H9 (cell line): ENCODE measurements around the gene RARA. TPM values are rescaled to one million over a fixed set of nuclear protein-coding genes. Genes with fewer than 3 reads are reported as not detected.

Experiments used
- DNase-seq: peaks from one replicate; pipeline ENCODE4 v3.0.0-alpha.2; 2017
- H2AFZ ChIP-seq: one replicate; pipeline ENCODE4 v1.6.1; 2013; ENCODE audit warnings: mild to moderate bottlenecking, low read length, control low read depth, moderate library complexity
- H2AK5ac ChIP-seq: 2 replicates; pipeline ENCODE4 v1.6.1; 2013; ENCODE audit warnings: low read length, control low read depth, mixed read lengths; ENCODE audit not compliant: insufficient read length
- H2BK120ac ChIP-seq: one replicate; pipeline ENCODE4 v1.6.1; 2013; ENCODE audit warnings: low read depth, mild to moderate bottlenecking, low read length, control low read depth, inconsistent platforms; ENCODE audit not compliant: poor library complexity, severe bottlenecking
- H2BK12ac ChIP-seq: 2 replicates; pipeline ENCODE4 v1.6.1; 2013; ENCODE audit warnings: low read length, control low read depth, mixed read lengths, low read depth; ENCODE audit not compliant: insufficient read length
- H2BK15ac ChIP-seq: 2 replicates; pipeline ENCODE4 v1.6.1; 2013; ENCODE audit warnings: low read depth, low read length, control low read depth
- H2BK20ac ChIP-seq: one replicate; pipeline ENCODE4 v1.6.1; 2013; ENCODE audit warnings: low read depth, mild to moderate bottlenecking, low read length, control low read depth, inconsistent platforms; ENCODE audit not compliant: poor library complexity, severe bottlenecking
- H2BK5ac ChIP-seq: 2 replicates; pipeline ENCODE4 v1.6.1; 2013; ENCODE audit warnings: low read length, control low read depth, mixed read lengths; ENCODE audit not compliant: insufficient read length
- H3K14ac ChIP-seq: 2 replicates; pipeline ENCODE4 v1.6.1; 2013; ENCODE audit warnings: low read length, control low read depth; ENCODE audit not compliant: insufficient read depth
- H3K18ac ChIP-seq: 2 replicates; pipeline ENCODE4 v1.6.1; 2013; ENCODE audit warnings: low read depth, mild to moderate bottlenecking, mixed read lengths, low read length, control low read depth; ENCODE audit not compliant: insufficient read length
- H3K23ac ChIP-seq: 2 replicates; pipeline ENCODE4 v1.6.1; 2013; ENCODE audit warnings: low read length, control low read depth, mixed read lengths, low read depth; ENCODE audit not compliant: insufficient read length
- H3K23me2 ChIP-seq: 2 replicates; pipeline ENCODE4 v1.6.1; 2013; ENCODE audit warnings: low read depth, mild to moderate bottlenecking, mixed read lengths, low read length, control low read depth; ENCODE audit not compliant: insufficient read length, poor library complexity, severe bottlenecking
- H3K27ac ChIP-seq: 2 replicates; pipeline ENCODE4 v1.5.1; 2013; ENCODE audit warnings: low read length, control low read depth, mixed read lengths, low read depth; ENCODE audit not compliant: insufficient read length
- H3K27me3 ChIP-seq: 2 replicates; pipeline ENCODE4 v1.6.1; 2013; ENCODE audit warnings: low read length, control low read depth, inconsistent platforms; ENCODE audit not compliant: insufficient read depth
- H3K4ac ChIP-seq: 2 replicates; pipeline ENCODE4 v1.6.1; 2013; ENCODE audit warnings: low read depth, mild to moderate bottlenecking, control low read depth, inconsistent platforms, low read length, moderate library complexity
- H3K4me1 ChIP-seq: 2 replicates; pipeline ENCODE4 v1.6.1; 2013; ENCODE audit warnings: low read length, control low read depth, inconsistent platforms; ENCODE audit not compliant: insufficient read depth
- H3K4me2 ChIP-seq: 2 replicates; pipeline ENCODE4 v1.6.1; 2013; ENCODE audit warnings: low read length, control low read depth, mixed read lengths; ENCODE audit not compliant: insufficient read length, insufficient read depth
- H3K56ac ChIP-seq: 2 replicates; pipeline ENCODE4 v1.6.1; 2013; ENCODE audit warnings: low read depth, mild to moderate bottlenecking, mixed read lengths, low read length, control low read depth; ENCODE audit not compliant: insufficient read length
- H3K79me1 ChIP-seq: 2 replicates; pipeline ENCODE4 v1.6.1; 2013; ENCODE audit warnings: low read depth, mild to moderate bottlenecking, moderate library complexity, low read length, control low read depth, inconsistent platforms; ENCODE audit not compliant: insufficient read depth, poor library complexity, severe bottlenecking
- H3K79me2 ChIP-seq: 2 replicates; pipeline ENCODE4 v1.6.1; 2013; ENCODE audit warnings: low read length, control low read depth, inconsistent platforms; ENCODE audit not compliant: insufficient read depth
- H3K9ac ChIP-seq: 2 replicates; pipeline ENCODE4 v1.6.1; 2013; ENCODE audit warnings: low read length, control low read depth, mixed read lengths; ENCODE audit not compliant: insufficient read length; ENCODE audit errors: extremely low read depth
- H3K9me3 ChIP-seq: one replicate; pipeline ENCODE4 v1.6.1; 2013; ENCODE audit warnings: low read depth, low read length, inconsistent platforms; ENCODE audit not compliant: control insufficient read depth
- H3T11ph ChIP-seq: one replicate; pipeline ENCODE4 v1.6.1; 2013; ENCODE audit warnings: mild to moderate bottlenecking, low read length, control low read depth, inconsistent platforms
- H4K20me1 ChIP-seq: one replicate; pipeline ENCODE4 v1.6.1; 2013; ENCODE audit not compliant: control insufficient read depth, insufficient read length, insufficient read depth
- H4K5ac ChIP-seq: 2 replicates; pipeline ENCODE4 v1.6.1; 2013; ENCODE audit warnings: low read depth, mild to moderate bottlenecking, mixed read lengths, low read length, control low read depth; ENCODE audit not compliant: insufficient read length
- H4K8ac ChIP-seq: replicated peaks from 2 replicates; pipeline ENCODE4 v1.6.1; 2013; ENCODE audit warnings: low read length, control low read depth, mixed read lengths, low read depth; ENCODE audit not compliant: insufficient read length
- H4K91ac ChIP-seq: 2 replicates; pipeline ENCODE4 v1.6.1; 2013; ENCODE audit warnings: low read depth, mild to moderate bottlenecking, moderate library complexity, mixed read lengths, low read length, control low read depth; ENCODE audit not compliant: insufficient read length
- H3K27ac Mint-ChIP-seq, 3 experiments: 2 replicates in 2 of 3; 3 replicates in 1 of 3; pipeline ENCODE4 v1.8.0; 2020 to 2021; ENCODE audit warnings: mixed read lengths in 3 of 3, mild to moderate bottlenecking in 1 of 3, moderate library complexity in 1 of 3
- H3K27me3 Mint-ChIP-seq: 2 replicates; pipeline ENCODE4 v1.8.0; 2021; ENCODE audit warnings: low read depth, mild to moderate bottlenecking, moderate library complexity, mixed read lengths
- H3K36me3 Mint-ChIP-seq, 3 experiments: 2 replicates in 2 of 3; 3 replicates in 1 of 3; pipeline ENCODE4 v1.8.0; 2020 to 2021; ENCODE audit warnings: low read depth in 3 of 3, mixed read lengths in 3 of 3; ENCODE audit not compliant: insufficient read depth in 1 of 3
- H3K4me1 Mint-ChIP-seq, 2 experiments: 2 replicates each; pipeline ENCODE4 v1.8.0; 2020; ENCODE audit warnings: mixed read lengths in 2 of 2
- H3K4me3 Mint-ChIP-seq, 2 experiments: 2 replicates in 1 of 2; 3 replicates in 1 of 2; pipeline ENCODE4 v1.8.0; 2020 to 2021; ENCODE audit warnings: mild to moderate bottlenecking in 2 of 2, mixed read lengths in 2 of 2, moderate library complexity in 1 of 2
- H3K9me3 Mint-ChIP-seq, 2 experiments: 2 replicates in 1 of 2; 3 replicates in 1 of 2; pipeline ENCODE4 v1.8.0; 2020; ENCODE audit warnings: mild to moderate bottlenecking in 2 of 2, mixed read lengths in 2 of 2, moderate library complexity in 1 of 2
- CTCF ChIP-seq: fragments of 200-600 bp; sonication (generic); conservative IDR thresholded peaks from 3 replicates; pipeline ENCODE4 v1.8.0; 2021; ENCODE audit warnings: antibody characterized with exemption, mild to moderate bottlenecking
- WGBS: extraction: QIAGEN DNeasy Blood & Tissue Kit; methylation state at CpG from one replicate; pipeline ENCODE4 v1.1.7; 2013; ENCODE audit warnings: missing lambda C conversion rate, low lambda C conversion rate, mixed read lengths; ENCODE audit not compliant: insufficient read length; ENCODE audit errors: extremely low coverage; 5-methylcytosine and 5-hydroxymethylcytosine counted together
- total RNA-seq: library from RNA; stranded (reverse); gene quantifications from 2 replicates; pipeline ENCODE4 v1.2.1, GENCODE V29; 2021

RARA gene
- total RNA-seq, 1 experiment from 2014 or later = 17.6 TPM

GRCh38 chr17:40404003-40404402, 95.0 kb downstream of the RARA start:
- H3K9me3 Mint-ChIP-seq = no peaks in the 10 kb centered on the region
- H3K4me1 ChIP-seq = no peaks in the 10 kb centered on the region
- peaks cover 53 to 92% (median 92%) of the 10 kb centered on the region in 3 experiments; a peak in 6 of 7 replicates for H3K36me3 Mint-ChIP-seq
- WGBS = no CpG with 5 or more reads among the region's 3 CpGs
- H3K23ac ChIP-seq = no peak overlapping the region
- H3K23me2 ChIP-seq = no peaks in the 10 kb centered on the region
- H3K27me3 Mint-ChIP-seq = no peaks in the 10 kb centered on the region
- no peaks in the 10 kb centered on the region for H3K79me1 ChIP-seq
- no peak overlapping the region for H4K91ac ChIP-seq
- H3K27me3 ChIP-seq = no peaks in the 10 kb centered on the region
- H2BK15ac ChIP-seq = no peak overlapping the region
- no peak overlapping the region for H2BK5ac ChIP-seq
- no peak for DNase-seq
- no peaks in the 10 kb centered on the region for H3K9me3 ChIP-seq
- no peak overlapping the region for H3K4me3 Mint-ChIP-seq
- H3T11ph ChIP-seq = no peak overlapping the region
- no peak overlapping the region for H2BK12ac ChIP-seq
- H3K9ac ChIP-seq = no peak overlapping the region
- H4K20me1 ChIP-seq = no peaks in the 10 kb centered on the region
- no peak overlapping the region for H3K56ac ChIP-seq
- no peak overlapping the region for H3K14ac ChIP-seq
- no peak overlapping the region for H2AK5ac ChIP-seq
- H3K27ac Mint-ChIP-seq = peak overlapping the region in 1 of 3 experiments; percentile 53; a peak in 1 of 7 replicates
- H2BK120ac ChIP-seq = no peak overlapping the region
- H4K5ac ChIP-seq = no peak overlapping the region
- no peaks in the 10 kb centered on the region for H3K4me1 Mint-ChIP-seq
- H2AFZ ChIP-seq = no peak overlapping the region
- H3K4me2 ChIP-seq = no peak overlapping the region
- H3K18ac ChIP-seq = no peak overlapping the region
- H3K79me2 ChIP-seq = no peaks in the 10 kb centered on the region
- no peak overlapping the region for H3K27ac ChIP-seq
- no peak for TF ChIP-seq CTCF
- no peak overlapping the region for H4K8ac ChIP-seq
- H3K4ac ChIP-seq = no peak overlapping the region
- H2BK20ac ChIP-seq = no peak overlapping the region

Other genes starting within 250 kb of the RARA start
- 9.8 and 10.1 TPM in 2 replicates for gene THRA, start 246.2 kb upstream of the RARA start, total RNA-seq
- gene NR1D1, start 208.6 kb upstream of the RARA start, total RNA-seq = 8.6 and 8.7 TPM in 2 replicates
- gene MSL1, start 187.2 kb upstream of the RARA start, total RNA-seq = 101 and 105 TPM in 2 replicates
- gene CASC3, start 168.6 kb upstream of the RARA start, total RNA-seq = 123 and 137 TPM in 2 replicates
- 23.6 and 24.8 TPM in 2 replicates for gene RAPGEFL1, start 131.7 kb upstream of the RARA start, total RNA-seq
- 22.2 and 24.2 TPM in 2 replicates for gene WIPF2, start 89.9 kb upstream of the RARA start, total RNA-seq
- gene CDC6, start 21.3 kb upstream of the RARA start, total RNA-seq = 131 and 141 TPM in 2 replicates
- not detected in 2 replicates for gene GJD3, start 55.6 kb downstream of the RARA start, total RNA-seq
- 230 TPM in 2 replicates for gene TOP2A, start 108.7 kb downstream of the RARA start, total RNA-seq
- 49.9 and 51.1 TPM in 2 replicates for gene IGFBP4, start 134.3 kb downstream of the RARA start, total RNA-seq
- gene TNS4, start 192.4 kb downstream of the RARA start, total RNA-seq = 0.55 and 0.59 TPM in 2 replicates